ENCODE data around the gene BRPF3. TPM values are rescaled to one million over a fixed set of nuclear protein-coding genes. Genes with fewer than 3 reads are reported as not detected.

BRPF3 gene
- total and polyA plus RNA-seq, 10 donors, result 2.4 to 42.7 (median 31.6) TPM

- 94 to 99% (median 98%) methylated on average over 14 of the region's 14 CpGs for WGBS, 5 donors
- TF ChIP-seq POLR2AphosphoS5 (IDR thresholded peaks at IDR 0.05) (no peak), CTCF (IDR thresholded peaks at IDR 0.05 in 8 of 11, conservative IDR thresholded peaks at IDR 0.05 in 3 of 11) (no peak), POLR2A (IDR thresholded peaks at IDR 0.05) (no peak)
- Histone ChIP-seq H3K9me3 (no peaks in the 10 kb centered on the region), H3K4me3 (no peak overlapping the region), H3K4me1 (peaks cover 0 to 44% (median 9%) of the 10 kb centered on the region in 6 donors), H3K27me3 (replicated peaks in 1 of 7) (no peaks in the 10 kb centered on the region), H3K36me3 (peaks cover 3 to 100% (median 86%) of the 10 kb centered on the region in 6 donors), H3K27ac (peak overlapping the region in 3 of 8 donors; percentile 9 to 27 (median 26))
- no peak for DNase-seq
- intact Hi-C loops (cut with DNase I; ENCODE audit: low total_unique reads), result no loop called here
These were observed 13.6 kb downstream of the BRPF3 start for GRCh38 chr6:36210182-36210581.

GRCh38 chr6:36210886-36211595 lies 14.5 kb downstream of the BRPF3 start:
- 80 to 88% (median 84%) methylated on average over 5 to 18 of the region's 18 CpGs for WGBS, 5 donors
- intact Hi-C loops (cut with DNase I; ENCODE audit: low total_unique reads), result no loop called here
- H3K4me1 ChIP-seq, result peaks cover 0 to 35% (median 4%) of the 10 kb centered on the region in 6 donors

GRCh38 chr6:36216559-36216958 lies 20.0 kb downstream of the BRPF3 start:
- no peaks in the 10 kb centered on the region for H3K27me3 ChIP-seq (replicated peaks in 1 of 7)
- WGBS, 5 donors, result 88 to 96% (median 95%) methylated on average over 2 of the region's 2 CpGs
- H3K4me3 ChIP-seq, result no peak overlapping the region
- intact Hi-C loops (cut with DNase I; ENCODE audit: low total_unique reads), result no loop called here
- H3K27ac ChIP-seq, result no peak overlapping the region
- peaks cover 0 to 100% (median 72%) of the 10 kb centered on the region in 6 donors for H3K36me3 ChIP-seq
- TF ChIP-seq CTCF (IDR thresholded peaks at IDR 0.05 in 8 of 11, conservative IDR thresholded peaks at IDR 0.05 in 3 of 11), result no peak
- no peak for TF ChIP-seq POLR2A (IDR thresholded peaks at IDR 0.05)
- TF ChIP-seq POLR2AphosphoS5 (IDR thresholded peaks at IDR 0.05), result no peak
- no peaks in the 10 kb centered on the region for H3K9me3 ChIP-seq
- peaks cover 0 to 45% (median 22%) of the 10 kb centered on the region in 6 donors for H3K4me1 ChIP-seq
- DNase-seq, result no peak

More at GRCh38 chr6:36210886-36211595, 14.5 kb downstream of the BRPF3 start:
- DNase-seq, result no peak
- peak overlapping the region in 4 of 8 donors; percentile 17 to 32 (median 22) for H3K27ac ChIP-seq
- no peak overlapping the region for H3K4me3 ChIP-seq
- no peaks in the 10 kb centered on the region for H3K9me3 ChIP-seq
- no peaks in the 10 kb centered on the region for H3K27me3 ChIP-seq (replicated peaks in 1 of 7)
- peaks cover 3 to 100% (median 87%) of the 10 kb centered on the region in 6 donors for H3K36me3 ChIP-seq
- TF ChIP-seq POLR2AphosphoS5 (IDR thresholded peaks at IDR 0.05), result peak; percentile 73 to 83 (median 81)
- TF ChIP-seq CTCF (IDR thresholded peaks at IDR 0.05 in 8 of 11, conservative IDR thresholded peaks at IDR 0.05 in 3 of 11), result no peak
- TF ChIP-seq POLR2A (IDR thresholded peaks at IDR 0.05), result no peak

- intact Hi-C loops (cut with DNase I; ENCODE audit: low total_unique reads), result no loop called here
- Histone ChIP-seq H3K27me3 (replicated peaks in 1 of 7) (no peaks in the 10 kb centered on the region), H3K9me3 (no peaks in the 10 kb centered on the region), H3K36me3 (peaks cover 2 to 100% (median 70%) of the 10 kb centered on the region in 6 donors), H3K27ac (peak overlapping the region in 6 of 8 donors; percentile 15 to 55 (median 47)), H3K4me1 (peaks cover 0 to 47% (median 22%) of the 10 kb centered on the region in 6 donors), H3K4me3 (no peak overlapping the region)
- TF ChIP-seq CTCF (IDR thresholded peaks at IDR 0.05 in 8 of 11, conservative IDR thresholded peaks at IDR 0.05 in 3 of 11) (no peak), POLR2A (IDR thresholded peaks at IDR 0.05) (no peak), POLR2AphosphoS5 (IDR thresholded peaks at IDR 0.05) (no peak)
- 79 to 93% (median 86%) methylated on average over 3 of the region's 3 CpGs for WGBS, 5 donors
- DNase-seq, result no peak
These were observed 20.6 kb downstream of the BRPF3 start for GRCh38 chr6:36217188-36217587.
